Upper lobe of right lung (tissue), 1 donor: Measurements from ENCODE around the gene MRPL42. TPM values are rescaled to one million over a fixed set of nuclear protein-coding genes. Genes with fewer than 3 reads are reported as not detected.
A peak's percentile ranks its signal among the peaks of the same experiment; 100 is the strongest.

Experiments
- ATAC-seq: fragments of 200-7000 bp; cut with Tn5 transposase; one replicate; pipeline ENCODE4 v1.9.1; 2020; ENCODE audit warnings: mild to moderate bottlenecking, moderate library complexity
- DNase-seq: peaks from one replicate; pipeline ENCODE4 v3.0.0-alpha.2; 2020
- H3K27ac ChIP-seq: fragments of 200-600 bp; one replicate; pipeline ENCODE4 v1.8.0; 2022
- H3K27me3 ChIP-seq: fragments of 200-600 bp; one replicate; pipeline ENCODE4 v1.8.0; 2022; ENCODE audit warnings: mild to moderate bottlenecking
- H3K36me3 ChIP-seq: fragments of 200-600 bp; one replicate; pipeline ENCODE4 v1.8.0; 2022
- H3K4me1 ChIP-seq: fragments of 200-600 bp; one replicate; pipeline ENCODE4 v1.8.0; 2022
- H3K4me3 ChIP-seq: fragments of 200-600 bp; one replicate; pipeline ENCODE4 v1.8.0; 2022; ENCODE audit warnings: mild to moderate bottlenecking
- H3K9me3 ChIP-seq: fragments of 200-600 bp; one replicate; pipeline ENCODE4 v1.8.0; 2022
- intact Hi-C: fragments of 100-400 bp; cut with DNase I; formaldehyde crosslinking; loops from one replicate; pipeline ENCODE4 v1.11.0; 2022
- total RNA-seq: library from RNA; stranded (reverse); fragmentation: NEBNext Ultra II Directional; extraction: Animal tissue kit (Norgen Biotek cat#: 25700); gene quantifications from one replicate; pipeline ENCODE4 v1.2.1, GENCODE V29; 2021
- TF ChIP-seq, protein P1 (sequence below): fragments of 200-600 bp; IDR thresholded peaks from one replicate; pipeline ENCODE4 v1.8.0; 2022; ENCODE audit warnings: antibody characterized with exemption
- donor health status: DM: no; HTN: yes; CAD: no; lungs with severe emphysema.

Gene MRPL42
- total RNA-seq, 1 donor from 2014 or later, result 49.4 TPM

DNA sequence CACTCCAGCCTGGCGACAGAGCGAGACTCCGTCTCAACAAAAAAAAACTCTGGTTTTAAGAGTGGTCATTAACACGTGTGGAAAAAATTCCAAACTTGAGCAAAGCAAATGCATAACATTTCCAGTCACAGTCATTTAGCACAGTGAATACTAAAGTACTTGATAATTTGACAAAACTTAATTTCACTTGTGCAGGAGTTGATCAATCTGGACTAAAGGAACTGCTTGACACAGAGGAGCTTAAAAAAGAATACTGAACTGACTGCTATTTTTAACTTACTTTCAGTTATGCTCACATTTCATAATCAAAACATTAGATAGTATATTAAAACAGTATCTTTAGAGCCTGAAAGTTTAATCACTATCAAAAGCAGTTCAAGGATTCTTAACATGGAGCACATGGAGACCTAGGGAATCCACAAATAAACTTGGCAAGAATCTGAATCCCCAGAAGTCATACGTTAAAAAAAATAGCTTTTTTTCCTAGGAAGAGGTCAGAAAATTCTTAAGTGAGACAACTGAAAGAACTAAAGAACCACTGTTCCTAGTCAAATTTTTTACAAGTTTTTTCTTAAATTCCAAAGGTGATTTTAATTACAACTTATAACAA lies 33.0 kb upstream of the MRPL42 start:
- Histone ChIP-seq H3K9me3 (no peaks in the 10 kb centered on the region), H3K4me1 (peaks cover 43% of the 10 kb centered on the region), H3K27me3 (no peaks in the 10 kb centered on the region), H3K27ac (no peak overlapping the region), H3K4me3 (peak overlapping the region; percentile 2), H3K36me3 (no peaks in the 10 kb centered on the region)
- intact Hi-C loops, result no loop called here
- TF ChIP-seq, protein P1, sequence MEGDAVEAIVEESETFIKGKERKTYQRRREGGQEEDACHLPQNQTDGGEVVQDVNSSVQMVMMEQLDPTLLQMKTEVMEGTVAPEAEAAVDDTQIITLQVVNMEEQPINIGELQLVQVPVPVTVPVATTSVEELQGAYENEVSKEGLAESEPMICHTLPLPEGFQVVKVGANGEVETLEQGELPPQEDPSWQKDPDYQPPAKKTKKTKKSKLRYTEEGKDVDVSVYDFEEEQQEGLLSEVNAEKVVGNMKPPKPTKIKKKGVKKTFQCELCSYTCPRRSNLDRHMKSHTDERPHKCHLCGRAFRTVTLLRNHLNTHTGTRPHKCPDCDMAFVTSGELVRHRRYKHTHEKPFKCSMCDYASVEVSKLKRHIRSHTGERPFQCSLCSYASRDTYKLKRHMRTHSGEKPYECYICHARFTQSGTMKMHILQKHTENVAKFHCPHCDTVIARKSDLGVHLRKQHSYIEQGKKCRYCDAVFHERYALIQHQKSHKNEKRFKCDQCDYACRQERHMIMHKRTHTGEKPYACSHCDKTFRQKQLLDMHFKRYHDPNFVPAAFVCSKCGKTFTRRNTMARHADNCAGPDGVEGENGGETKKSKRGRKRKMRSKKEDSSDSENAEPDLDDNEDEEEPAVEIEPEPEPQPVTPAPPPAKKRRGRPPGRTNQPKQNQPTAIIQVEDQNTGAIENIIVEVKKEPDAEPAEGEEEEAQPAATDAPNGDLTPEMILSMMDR, result no peak
- DNase-seq, result no peak
- no peak for ATAC-seq

DNA sequence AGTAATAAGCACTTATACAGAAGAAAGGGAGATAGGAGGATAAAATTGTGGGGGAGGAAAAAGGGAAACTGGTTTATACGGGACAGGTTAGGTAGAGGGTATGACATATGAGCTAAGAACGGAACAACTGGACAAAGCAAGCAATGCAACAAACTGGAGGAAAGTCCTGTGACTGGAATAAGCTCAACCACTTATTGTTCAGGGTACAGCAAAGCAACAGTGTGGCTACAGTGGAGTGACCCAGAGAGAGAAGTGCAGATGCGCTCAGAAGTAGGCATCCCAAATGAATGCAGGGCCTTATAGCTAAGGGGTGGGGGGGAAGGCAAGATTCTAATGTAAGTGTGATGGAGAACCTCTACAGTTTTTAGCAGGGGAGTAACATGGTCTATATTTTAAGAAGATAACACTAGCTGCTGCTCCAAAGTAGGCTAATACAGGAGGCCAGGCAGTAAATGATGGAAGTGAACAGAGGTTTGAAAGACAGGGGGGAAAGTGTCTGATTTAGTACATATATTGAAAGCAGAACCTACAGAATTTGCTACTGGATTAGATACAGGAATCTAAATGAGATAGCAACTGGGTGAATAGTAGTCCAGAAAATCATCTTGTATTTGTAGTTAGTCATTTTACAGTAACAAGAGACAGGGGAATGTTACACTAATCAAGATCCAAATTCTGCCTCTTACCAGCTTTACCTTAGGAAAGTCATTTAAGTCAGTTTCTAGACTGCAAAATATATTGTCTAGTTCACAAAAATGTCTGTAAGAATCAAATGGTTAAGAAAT lies 28.9 kb upstream of the MRPL42 start:
- TF ChIP-seq, protein P1, result no peak
- Histone ChIP-seq H3K27me3 (no peaks in the 10 kb centered on the region), H3K9me3 (no peaks in the 10 kb centered on the region), H3K4me1 (peaks cover 37% of the 10 kb centered on the region), H3K36me3 (no peaks in the 10 kb centered on the region), H3K27ac (no peak overlapping the region), H3K4me3 (no peak overlapping the region)
- intact Hi-C loops, result no loop called here
- ATAC-seq, result no peak
- no peak for DNase-seq

DNA sequence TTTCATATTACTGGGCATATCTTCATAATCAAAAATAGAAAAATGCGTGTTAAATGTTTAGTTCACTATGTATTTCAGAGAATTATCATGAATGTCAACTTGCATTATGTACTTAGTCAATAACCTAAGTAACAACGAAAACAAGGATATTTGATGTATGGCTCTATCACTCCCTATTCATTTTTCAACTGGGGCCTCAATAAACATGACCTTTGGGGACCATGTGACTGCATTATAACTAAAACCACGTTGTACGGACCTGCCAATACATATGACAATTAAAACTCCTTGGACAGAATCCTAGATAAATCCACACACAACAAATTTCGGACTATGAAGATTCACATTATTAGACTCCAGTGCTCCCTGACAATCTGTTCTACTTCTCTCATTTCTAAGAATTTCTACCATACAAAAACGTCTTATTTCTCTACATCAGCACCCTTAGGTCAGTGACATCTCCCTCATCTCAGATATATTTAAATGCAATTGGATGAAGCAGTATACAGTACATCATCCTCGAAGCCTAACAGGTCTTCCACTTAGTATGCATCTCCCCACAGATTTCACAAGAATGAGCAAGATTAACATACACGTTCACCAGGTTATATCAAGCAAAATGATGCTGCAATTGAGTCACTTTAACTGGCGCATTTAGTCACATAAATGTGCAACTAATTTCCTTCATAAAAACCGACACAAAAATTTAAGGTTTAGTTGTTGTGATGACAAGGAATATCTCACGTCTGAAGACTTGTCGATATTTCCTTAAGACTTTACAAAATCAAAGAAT lies 27.1 kb upstream of the MRPL42 start:
- intact Hi-C loops, result no loop called here
- no peaks in the 10 kb centered on the region for H3K36me3 ChIP-seq
- H3K27ac ChIP-seq, result peak overlapping the region; percentile 96
- no peak for ATAC-seq
- H3K27me3 ChIP-seq, result no peaks in the 10 kb centered on the region
- TF ChIP-seq, protein P1, result no peak
- peaks cover 24% of the 10 kb centered on the region for H3K4me1 ChIP-seq
- no peak for DNase-seq
- no peaks in the 10 kb centered on the region for H3K9me3 ChIP-seq
- H3K4me3 ChIP-seq, result peak overlapping the region; percentile 96

DNA sequence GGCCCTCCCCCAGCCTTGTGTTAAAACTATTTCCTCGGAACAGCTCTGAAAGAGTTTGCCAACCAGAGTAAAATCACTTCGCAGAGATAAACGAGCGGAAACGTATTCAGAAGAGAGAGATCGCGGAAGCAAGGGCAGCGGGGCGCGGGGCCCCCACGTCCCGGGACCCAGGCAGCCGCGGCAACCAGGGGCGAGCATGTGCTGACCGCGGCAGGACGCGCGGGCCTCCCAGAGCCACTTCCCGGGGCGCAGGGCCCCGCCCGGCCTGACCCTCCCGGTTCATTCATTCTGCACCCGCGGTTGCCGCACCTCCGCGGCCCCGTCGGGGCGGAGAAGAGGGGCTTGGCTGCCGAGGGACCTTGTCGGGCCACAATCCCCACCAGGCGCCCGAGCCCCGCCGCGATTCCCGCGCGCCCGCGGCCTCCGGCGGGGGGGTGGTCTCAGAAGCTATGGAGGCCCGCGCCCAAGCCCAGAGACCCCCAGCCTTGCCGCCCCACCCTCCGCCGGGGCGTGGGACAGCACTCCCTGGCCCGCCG lies 26.2 kb upstream of the MRPL42 start:
- H3K9me3 ChIP-seq, result no peaks in the 10 kb centered on the region
- peak overlapping the region; percentile 96 for H3K4me3 ChIP-seq
- H3K27me3 ChIP-seq, result no peaks in the 10 kb centered on the region
- H3K4me1 ChIP-seq, result peaks cover 21% of the 10 kb centered on the region
- peak overlapping the region; percentile 96 for H3K27ac ChIP-seq
- peak; percentile 41 for ATAC-seq
- TF ChIP-seq, protein P1, result no peak
- intact Hi-C loops, result no loop called here
- DNase-seq, result peak; percentile 77
- no peaks in the 10 kb centered on the region for H3K36me3 ChIP-seq

DNA sequence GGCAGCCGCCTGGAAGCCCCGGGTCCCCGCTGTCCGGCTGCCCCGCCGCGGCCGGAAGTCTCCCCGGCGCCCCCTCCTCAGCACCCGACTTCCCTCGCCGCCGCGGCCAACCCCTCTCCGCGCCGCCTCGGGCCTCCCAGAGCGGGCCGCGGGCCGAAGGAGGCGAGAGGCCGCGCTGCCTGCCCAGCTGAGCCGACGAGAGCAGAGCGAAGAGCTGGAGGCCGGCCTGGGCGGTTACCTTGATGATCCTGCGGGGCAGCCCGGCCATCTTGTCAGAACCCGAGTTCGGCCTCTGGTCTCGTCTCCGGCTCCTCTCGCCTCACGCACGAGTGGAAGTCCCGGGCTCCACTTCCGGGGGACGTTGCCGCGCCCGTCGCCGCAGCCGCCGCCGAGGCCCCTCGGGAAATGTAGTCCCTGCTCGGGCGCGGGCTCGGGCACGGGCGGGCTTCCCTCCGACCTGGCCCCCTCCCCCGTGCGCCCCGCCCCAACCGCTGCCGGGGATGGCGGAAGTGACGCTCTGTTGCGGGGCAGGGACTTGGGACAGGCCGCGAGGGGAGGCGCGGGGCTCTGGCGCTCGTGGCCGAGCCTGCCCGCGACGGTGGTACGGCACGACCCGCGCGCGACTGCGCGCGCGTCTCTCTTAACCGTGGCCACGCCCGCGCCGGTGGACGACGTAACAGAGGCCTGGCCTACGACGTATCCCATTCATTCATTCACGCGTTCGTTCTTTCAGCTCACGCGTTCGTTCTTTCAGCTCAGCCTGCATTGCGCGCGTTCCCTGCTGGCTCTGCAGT lies 25.5 kb upstream of the MRPL42 start, which contains the start of gene UBE2N:
UBE2N (minus strand) TSS at position 331 of the 794 bp plus-strand sequence; CDS start at position 268, 63 bp downstream.
- H3K36me3 ChIP-seq, result no peaks in the 10 kb centered on the region
- DNase-seq (peak; percentile 99), ATAC-seq (peak; percentile 97)
- H3K27ac ChIP-seq, result peak within 1 kb of the TSS; percentile 96
- H3K4me3 ChIP-seq, result peak within 1 kb of the TSS; percentile 96
- no peaks in the 10 kb centered on the region for H3K9me3 ChIP-seq
- intact Hi-C loops, result no loop called here
- H3K4me1 ChIP-seq, result peaks cover 16% of the 10 kb centered on the region
- H3K27me3 ChIP-seq, result no peaks in the 10 kb centered on the region
- TF ChIP-seq, protein P1, result no peak
